Neuron (in vitro differentiated cells): ENCODE measurements around the gene ADAMTS6.

Experiments used
- H2AFZ ChIP-seq: one replicate; pipeline ENCODE4 v1.6.1; 2013; ENCODE audit warnings: low read depth, mild to moderate bottlenecking, inconsistent platforms, low read length, moderate library complexity
- H3K27me3 ChIP-seq: one replicate; pipeline ENCODE4 v1.6.1; 2013; ENCODE audit warnings: low read length; ENCODE audit not compliant: insufficient read depth
- H3K36me3 ChIP-seq: one replicate; pipeline ENCODE4 v1.6.1; 2013; ENCODE audit warnings: low read length; ENCODE audit not compliant: insufficient read depth
- H3K4me1 ChIP-seq: one replicate; pipeline ENCODE4 v1.6.1; 2013; ENCODE audit warnings: low read length; ENCODE audit not compliant: insufficient read depth
- H3K4me3 ChIP-seq: 2 replicates; pipeline ENCODE4 v1.5.1; 2013; ENCODE audit warnings: mild to moderate bottlenecking, low read length, moderate library complexity
- H3K9me3 ChIP-seq: one replicate; pipeline ENCODE4 v1.6.1; 2013; ENCODE audit warnings: low read length

The ADAMTS6 gene

GRCh38 chr5:65152131-65152530 lies 329.6 kb downstream of the ADAMTS6 start:
- Histone ChIP-seq H3K4me1 (no peaks in the 10 kb centered on the region), H3K9me3 (no peaks in the 10 kb centered on the region), H3K4me3 (no peak overlapping the region), H2AFZ (no peak overlapping the region), H3K27me3 (no peaks in the 10 kb centered on the region), H3K36me3 (no peaks in the 10 kb centered on the region)

GRCh38 chr5:65151614-65152013 lies 330.1 kb downstream of the ADAMTS6 start:
- no peaks in the 10 kb centered on the region for H3K4me1 ChIP-seq
- no peaks in the 10 kb centered on the region for H3K36me3 ChIP-seq
- H2AFZ ChIP-seq, result no peak overlapping the region
- no peaks in the 10 kb centered on the region for H3K27me3 ChIP-seq
- no peak overlapping the region for H3K4me3 ChIP-seq
- no peaks in the 10 kb centered on the region for H3K9me3 ChIP-seq

- Histone ChIP-seq H3K27me3 (no peaks in the 10 kb centered on the region), H3K9me3 (no peaks in the 10 kb centered on the region), H3K4me3 (no peak overlapping the region), H3K36me3 (no peaks in the 10 kb centered on the region), H3K4me1 (no peaks in the 10 kb centered on the region), H2AFZ (no peak overlapping the region)
Measured at GRCh38 chr5:65150599-65151304, 331.0 kb downstream of the ADAMTS6 start.

- Histone ChIP-seq H2AFZ (no peak overlapping the region), H3K4me1 (no peaks in the 10 kb centered on the region), H3K4me3 (no peak overlapping the region), H3K36me3 (no peaks in the 10 kb centered on the region), H3K9me3 (no peaks in the 10 kb centered on the region), H3K27me3 (no peaks in the 10 kb centered on the region)
Measured at GRCh38 chr5:65149827-65150226, 331.9 kb downstream of the ADAMTS6 start.

- no peaks in the 10 kb centered on the region for H3K4me1 ChIP-seq
- no peak overlapping the region for H2AFZ ChIP-seq
- no peak overlapping the region for H3K4me3 ChIP-seq
- H3K9me3 ChIP-seq, result no peaks in the 10 kb centered on the region
- no peaks in the 10 kb centered on the region for H3K36me3 ChIP-seq
- no peaks in the 10 kb centered on the region for H3K27me3 ChIP-seq
Measured at GRCh38 chr5:65144136-65144871, 337.4 kb downstream of the ADAMTS6 start.

- Histone ChIP-seq H3K4me1 (no peaks in the 10 kb centered on the region), H3K9me3 (no peaks in the 10 kb centered on the region), H3K4me3 (no peak overlapping the region), H2AFZ (no peak overlapping the region), H3K36me3 (no peaks in the 10 kb centered on the region), H3K27me3 (no peaks in the 10 kb centered on the region)
Measured at GRCh38 chr5:65142511-65143011, 339.2 kb downstream of the ADAMTS6 start.

- no peak overlapping the region for H2AFZ ChIP-seq
- H3K36me3 ChIP-seq, result no peaks in the 10 kb centered on the region
- no peak overlapping the region for H3K4me3 ChIP-seq
Measured at GRCh38 chr5:65142016-65142415, 339.7 kb downstream of the ADAMTS6 start.

GRCh38 chr5:65141493-65141892 lies 340.2 kb downstream of the ADAMTS6 start:
- Histone ChIP-seq H3K9me3 (no peaks in the 10 kb centered on the region), H3K27me3 (no peaks in the 10 kb centered on the region), H3K4me1 (no peaks in the 10 kb centered on the region), H2AFZ (no peak overlapping the region), H3K4me3 (no peak overlapping the region), H3K36me3 (no peaks in the 10 kb centered on the region)

More at GRCh38 chr5:65142016-65142415, 339.7 kb downstream of the ADAMTS6 start:
- Histone ChIP-seq H3K27me3 (no peaks in the 10 kb centered on the region), H3K4me1 (no peaks in the 10 kb centered on the region), H3K9me3 (no peaks in the 10 kb centered on the region)

GRCh38 chr5:65137631-65138030 lies 344.1 kb downstream of the ADAMTS6 start:
- no peak overlapping the region for H3K4me3 ChIP-seq
- H3K27me3 ChIP-seq, result no peaks in the 10 kb centered on the region
- no peaks in the 10 kb centered on the region for H3K36me3 ChIP-seq
- no peaks in the 10 kb centered on the region for H3K4me1 ChIP-seq
- H3K9me3 ChIP-seq, result no peaks in the 10 kb centered on the region
- no peak overlapping the region for H2AFZ ChIP-seq

- Histone ChIP-seq H3K9me3 (no peaks in the 10 kb centered on the region), H3K36me3 (no peaks in the 10 kb centered on the region), H3K27me3 (no peaks in the 10 kb centered on the region), H3K4me1 (no peaks in the 10 kb centered on the region), H2AFZ (no peak overlapping the region), H3K4me3 (no peak overlapping the region)
Measured at GRCh38 chr5:65133477-65134110, 348.1 kb downstream of the ADAMTS6 start.

- Histone ChIP-seq H3K9me3 (no peaks in the 10 kb centered on the region), H3K36me3 (no peaks in the 10 kb centered on the region), H3K27me3 (no peaks in the 10 kb centered on the region), H3K4me3 (no peak overlapping the region), H2AFZ (no peak overlapping the region), H3K4me1 (no peaks in the 10 kb centered on the region)
Measured at GRCh38 chr5:65132386-65132785, 349.3 kb downstream of the ADAMTS6 start.

GRCh38 chr5:65128226-65128625 lies 353.5 kb downstream of the ADAMTS6 start:
- Histone ChIP-seq H3K4me1 (peaks cover 12% of the 10 kb centered on the region), H2AFZ (no peak overlapping the region), H3K4me3 (no peak overlapping the region), H3K27me3 (no peaks in the 10 kb centered on the region), H3K9me3 (no peaks in the 10 kb centered on the region), H3K36me3 (no peaks in the 10 kb centered on the region)
